ENCODE results near the gene UROS.

- TF ChIP-seq TAF1 (IDR thresholded peaks at IDR 0.05; ENCODE audit: low read depth) (no peak), CEBPB (IDR thresholded peaks at IDR 0.05) (no peak), EP300 (IDR thresholded peaks at IDR 0.05; ENCODE audit: borderline replicate concordance) (no peak), YY1 (IDR thresholded peaks at IDR 0.05; ENCODE audit: low read depth) (no peak), CREB1 (IDR thresholded peaks at IDR 0.05; ENCODE audit: low read depth) (no peak), MAX (IDR thresholded peaks at IDR 0.05) (no peak), EGR1 (IDR thresholded peaks at IDR 0.05) (no peak), NFIC (IDR thresholded peaks at IDR 0.05) (no peak), REST (IDR thresholded peaks at IDR 0.05; ENCODE audit: low read depth) (no peak), RAD21 (IDR thresholded peaks at IDR 0.05; ENCODE audit: low read depth) (no peak), ZBTB7A (IDR thresholded peaks at IDR 0.05; ENCODE audit: low read depth) (no peak), TEAD4 (IDR thresholded peaks at IDR 0.05) (no peak)
These were observed 56.5 kb downstream of the UROS start for GRCh38 chr10:125766511-125766910.

Measured in Ishikawa (cell line).